ENCODE results near the gene TET2.

GRCh38 chr4:105127170-105127445, 19.6 kb upstream of the TET2 start:
- no peak for TF ChIP-seq ZNF423 (CRISPR knock-in tag; IDR thresholded peaks at IDR 0.05)
- no peak for TF ChIP-seq FOXK1 (CRISPR knock-in tag; IDR thresholded peaks at IDR 0.05)
- TF ChIP-seq GTF2I (CRISPR knock-in tag; conservative IDR thresholded peaks at IDR 0.05), result no peak
- TF ChIP-seq CBFB (CRISPR knock-in tag; IDR thresholded peaks at IDR 0.05; ENCODE audit: low read depth), result no peak
- TF ChIP-seq CTCF (IDR thresholded peaks at IDR 0.05), result no peak
- no peak for TF ChIP-seq MAX (CRISPR knock-in tag; IDR thresholded peaks at IDR 0.05)

Measured in WTC11 (cell line).